GM19023 (cell line): ENCODE results near the gene LPIN3.

Experiments
- ATAC-seq: cut with Tn5 transposase; IDR thresholded peaks from one replicate; pipeline ENCODE4 v1.9.1; 2021; ENCODE audit warnings: mild to moderate bottlenecking, moderate library complexity; ENCODE audit not compliant: unreplicated experiment

The LPIN3 gene

GRCh38 chr20:41349266-41349665, 8.6 kb downstream of the LPIN3 start:
- no peak for ATAC-seq

- no peak for ATAC-seq
Measured at GRCh38 chr20:41349943-41350342, 9.3 kb downstream of the LPIN3 start.

GRCh38 chr20:41350408-41350962, 9.9 kb downstream of the LPIN3 start:
- no peak for ATAC-seq

GRCh38 chr20:41352106-41352505, 11.5 kb downstream of the LPIN3 start:
- ATAC-seq, result no peak

- no peak for ATAC-seq
Measured at GRCh38 chr20:41352666-41353065, 12.0 kb downstream of the LPIN3 start.

- ATAC-seq, result no peak
Measured at GRCh38 chr20:41353530-41353929, 12.9 kb downstream of the LPIN3 start.

GRCh38 chr20:41355192-41355591, 14.6 kb downstream of the LPIN3 start:
- no peak for ATAC-seq

- ATAC-seq, result no peak
Measured at GRCh38 chr20:41355598-41356203, 15.1 kb downstream of the LPIN3 start.

GRCh38 chr20:41356951-41357350, 16.3 kb downstream of the LPIN3 start:
- no peak for ATAC-seq

- ATAC-seq, result no peak
Measured at GRCh38 chr20:41357424-41358163, 17.0 kb downstream of the LPIN3 start.

- no peak for ATAC-seq
Measured at GRCh38 chr20:41358230-41358629, 17.6 kb downstream of the LPIN3 start.

- no peak for ATAC-seq
Measured at GRCh38 chr20:41358717-41359116, 18.1 kb downstream of the LPIN3 start.

GRCh38 chr20:41359541-41360011, 19.0 kb downstream of the LPIN3 start:
- no peak for ATAC-seq

- no peak for ATAC-seq
Measured at GRCh38 chr20:41360831-41361756, 20.5 kb downstream of the LPIN3 start.

GRCh38 chr20:41361757-41362747, 21.4 kb downstream of the LPIN3 start:
- ATAC-seq, result no peak

- ATAC-seq, result no peak
Measured at GRCh38 chr20:41362748-41363140, 22.1 kb downstream of the LPIN3 start.

- no peak for ATAC-seq
Measured at GRCh38 chr20:41363601-41364000, 23.0 kb downstream of the LPIN3 start.

GRCh38 chr20:41364236-41364855, 23.7 kb downstream of the LPIN3 start:
- no peak for ATAC-seq

GRCh38 chr20:41364967-41365765, 24.5 kb downstream of the LPIN3 start:
- no peak for ATAC-seq
